PC-9 (cell line): ENCODE measurements around the gene MRTO4.

Source experiments
- EZH2 ChIP-seq: fragments of 200-600 bp; sonication (generic); IDR thresholded peaks from 2 replicates; pipeline ENCODE4 v1.8.0; 2017; ENCODE audit warnings: antibody characterized with exemption, low read depth
- TF ChIP-seq, protein P1 (sequence below): fragments of 200-600 bp; sonication (generic); conservative IDR thresholded peaks from 2 replicates; pipeline ENCODE4 v1.6.1; 2017; ENCODE audit warnings: mixed run types, antibody characterized with exemption, mild to moderate bottlenecking, moderate library complexity

GRCh38 chr1:19205403-19205802, 46.2 kb upstream of the MRTO4 start:
- TF ChIP-seq, protein P1, sequence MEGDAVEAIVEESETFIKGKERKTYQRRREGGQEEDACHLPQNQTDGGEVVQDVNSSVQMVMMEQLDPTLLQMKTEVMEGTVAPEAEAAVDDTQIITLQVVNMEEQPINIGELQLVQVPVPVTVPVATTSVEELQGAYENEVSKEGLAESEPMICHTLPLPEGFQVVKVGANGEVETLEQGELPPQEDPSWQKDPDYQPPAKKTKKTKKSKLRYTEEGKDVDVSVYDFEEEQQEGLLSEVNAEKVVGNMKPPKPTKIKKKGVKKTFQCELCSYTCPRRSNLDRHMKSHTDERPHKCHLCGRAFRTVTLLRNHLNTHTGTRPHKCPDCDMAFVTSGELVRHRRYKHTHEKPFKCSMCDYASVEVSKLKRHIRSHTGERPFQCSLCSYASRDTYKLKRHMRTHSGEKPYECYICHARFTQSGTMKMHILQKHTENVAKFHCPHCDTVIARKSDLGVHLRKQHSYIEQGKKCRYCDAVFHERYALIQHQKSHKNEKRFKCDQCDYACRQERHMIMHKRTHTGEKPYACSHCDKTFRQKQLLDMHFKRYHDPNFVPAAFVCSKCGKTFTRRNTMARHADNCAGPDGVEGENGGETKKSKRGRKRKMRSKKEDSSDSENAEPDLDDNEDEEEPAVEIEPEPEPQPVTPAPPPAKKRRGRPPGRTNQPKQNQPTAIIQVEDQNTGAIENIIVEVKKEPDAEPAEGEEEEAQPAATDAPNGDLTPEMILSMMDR = no peak
- TF ChIP-seq EZH2 = no peak
